ENCODE data around the gene NAV2.

The NAV2 gene

DNA sequence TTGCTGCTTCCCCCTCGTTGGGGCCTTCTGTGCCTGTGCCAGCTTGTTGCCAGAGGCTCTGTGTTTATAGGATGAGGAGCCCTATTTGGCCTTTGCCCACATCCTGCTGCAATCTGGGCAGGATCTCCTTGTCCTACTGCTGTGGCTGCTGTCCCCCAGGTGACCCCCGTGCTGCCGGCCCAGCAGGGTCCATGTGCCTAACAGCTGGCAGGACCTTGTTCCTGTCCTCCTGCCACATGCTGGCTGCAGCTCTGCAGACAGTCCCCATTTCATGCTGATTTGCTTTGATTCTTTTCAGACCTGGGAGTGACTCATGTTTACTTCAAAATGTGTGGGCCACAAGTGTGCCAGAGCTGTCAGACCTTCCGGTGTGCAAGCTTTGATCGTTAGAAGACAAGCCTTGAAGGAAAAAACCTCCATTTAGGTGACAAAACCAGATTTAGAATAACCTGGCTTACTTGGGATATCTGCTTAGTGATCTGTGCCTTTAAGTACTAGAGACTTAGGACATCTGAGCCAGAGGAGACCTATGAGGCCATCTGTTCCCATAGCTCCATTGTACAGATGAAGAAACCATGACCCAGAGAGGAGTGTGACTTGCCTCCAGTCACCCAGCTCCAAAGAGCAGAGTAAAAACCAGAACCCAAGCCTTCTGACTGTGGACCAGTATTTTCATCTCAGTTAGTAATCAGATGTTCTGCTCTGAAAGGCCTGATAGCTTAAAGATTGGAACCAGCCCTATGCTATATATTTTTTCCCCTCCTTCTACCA lies 11.1 kb downstream of the NAV2 start:
- Histone ChIP-seq H3K79me2 (ENCODE audit: insufficient read depth, low read length) (no peaks in the 10 kb centered on the region), H4K20me1 (ENCODE audit: insufficient read depth, low read length) (no peaks in the 10 kb centered on the region; the same call in 1 of the 2 replicates), H3K36me3 (ENCODE audit: insufficient read depth, low read length) (no peaks in the 10 kb centered on the region), H3K4me2 (ENCODE audit: insufficient read depth, low read length) (no peak overlapping the region), H3K27ac (ENCODE audit: low read length) (no peak overlapping the region), H2AFZ (ENCODE audit: low read depth, low read length) (no peak overlapping the region), H3K4me3 (ENCODE audit: low read depth in 1 of 2, low read length in 2 of 2) (no peak overlapping the region), H3K9me3 (ENCODE audit: insufficient read depth, low read length, severe bottlenecking) (no peaks in the 10 kb centered on the region), H3K27me3 (ENCODE audit: insufficient read depth, low read length, poor library complexity) (peaks cover 3% of the 10 kb centered on the region), H3K9ac (ENCODE audit: low read depth, low read length) (no peak overlapping the region), H3K4me1 (ENCODE audit: insufficient read depth, low read length) (no peaks in the 10 kb centered on the region)
- TF ChIP-seq, protein P1, sequence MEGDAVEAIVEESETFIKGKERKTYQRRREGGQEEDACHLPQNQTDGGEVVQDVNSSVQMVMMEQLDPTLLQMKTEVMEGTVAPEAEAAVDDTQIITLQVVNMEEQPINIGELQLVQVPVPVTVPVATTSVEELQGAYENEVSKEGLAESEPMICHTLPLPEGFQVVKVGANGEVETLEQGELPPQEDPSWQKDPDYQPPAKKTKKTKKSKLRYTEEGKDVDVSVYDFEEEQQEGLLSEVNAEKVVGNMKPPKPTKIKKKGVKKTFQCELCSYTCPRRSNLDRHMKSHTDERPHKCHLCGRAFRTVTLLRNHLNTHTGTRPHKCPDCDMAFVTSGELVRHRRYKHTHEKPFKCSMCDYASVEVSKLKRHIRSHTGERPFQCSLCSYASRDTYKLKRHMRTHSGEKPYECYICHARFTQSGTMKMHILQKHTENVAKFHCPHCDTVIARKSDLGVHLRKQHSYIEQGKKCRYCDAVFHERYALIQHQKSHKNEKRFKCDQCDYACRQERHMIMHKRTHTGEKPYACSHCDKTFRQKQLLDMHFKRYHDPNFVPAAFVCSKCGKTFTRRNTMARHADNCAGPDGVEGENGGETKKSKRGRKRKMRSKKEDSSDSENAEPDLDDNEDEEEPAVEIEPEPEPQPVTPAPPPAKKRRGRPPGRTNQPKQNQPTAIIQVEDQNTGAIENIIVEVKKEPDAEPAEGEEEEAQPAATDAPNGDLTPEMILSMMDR (IDR thresholded peaks at IDR 0.05; ENCODE audit: borderline replicate concordance, extremely low read depth, low read length, poor library complexity, severe bottlenecking), result no peak
- no peak for TF ChIP-seq EZH2 (IDR thresholded peaks at IDR 0.05; ENCODE audit: borderline replicate concordance, low read depth, low read length, severe bottlenecking)
- DNase-seq, result no peak
- ATAC-seq (ENCODE audit: insufficient read depth, low read depth), result no peak

DNA sequence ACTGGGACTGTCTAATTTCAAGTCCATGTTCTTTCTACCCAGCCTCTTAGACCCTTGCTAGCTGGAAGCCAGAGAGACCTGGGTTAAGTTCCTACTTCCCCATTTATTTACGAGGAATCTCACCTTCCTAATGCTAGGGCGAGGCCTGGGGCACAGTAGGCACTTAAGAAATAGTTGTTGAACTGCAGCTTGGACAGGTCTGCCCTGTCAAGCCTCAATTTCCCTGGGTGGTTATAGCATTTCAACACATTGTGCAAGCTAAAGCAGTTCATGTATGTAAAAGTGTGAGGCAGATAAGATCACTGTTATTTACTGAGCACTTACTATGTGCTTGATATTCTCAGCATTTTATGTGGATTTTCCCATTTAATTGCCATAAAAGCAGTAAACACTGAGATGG lies 12.1 kb downstream of the NAV2 start:
- Histone ChIP-seq H3K27me3 (ENCODE audit: insufficient read depth, low read length, poor library complexity) (peaks cover 3% of the 10 kb centered on the region), H3K27ac (ENCODE audit: low read length) (no peak overlapping the region), H3K4me3 (ENCODE audit: low read depth in 1 of 2, low read length in 2 of 2) (no peak overlapping the region), H3K36me3 (ENCODE audit: insufficient read depth, low read length) (no peaks in the 10 kb centered on the region), H3K9ac (ENCODE audit: low read depth, low read length) (no peak overlapping the region), H2AFZ (ENCODE audit: low read depth, low read length) (no peak overlapping the region), H4K20me1 (ENCODE audit: insufficient read depth, low read length) (no peaks in the 10 kb centered on the region; the same call in 1 of the 2 replicates), H3K4me2 (ENCODE audit: insufficient read depth, low read length) (no peak overlapping the region), H3K9me3 (ENCODE audit: insufficient read depth, low read length, severe bottlenecking) (no peaks in the 10 kb centered on the region), H3K4me1 (ENCODE audit: insufficient read depth, low read length) (no peaks in the 10 kb centered on the region), H3K79me2 (ENCODE audit: insufficient read depth, low read length) (no peaks in the 10 kb centered on the region)
- TF ChIP-seq, protein P1 (IDR thresholded peaks at IDR 0.05; ENCODE audit: borderline replicate concordance, extremely low read depth, low read length, poor library complexity, severe bottlenecking), result no peak
- no peak for TF ChIP-seq EZH2 (IDR thresholded peaks at IDR 0.05; ENCODE audit: borderline replicate concordance, low read depth, low read length, severe bottlenecking)
- DNase-seq (no peak), ATAC-seq (ENCODE audit: insufficient read depth, low read depth) (no peak)

DNA sequence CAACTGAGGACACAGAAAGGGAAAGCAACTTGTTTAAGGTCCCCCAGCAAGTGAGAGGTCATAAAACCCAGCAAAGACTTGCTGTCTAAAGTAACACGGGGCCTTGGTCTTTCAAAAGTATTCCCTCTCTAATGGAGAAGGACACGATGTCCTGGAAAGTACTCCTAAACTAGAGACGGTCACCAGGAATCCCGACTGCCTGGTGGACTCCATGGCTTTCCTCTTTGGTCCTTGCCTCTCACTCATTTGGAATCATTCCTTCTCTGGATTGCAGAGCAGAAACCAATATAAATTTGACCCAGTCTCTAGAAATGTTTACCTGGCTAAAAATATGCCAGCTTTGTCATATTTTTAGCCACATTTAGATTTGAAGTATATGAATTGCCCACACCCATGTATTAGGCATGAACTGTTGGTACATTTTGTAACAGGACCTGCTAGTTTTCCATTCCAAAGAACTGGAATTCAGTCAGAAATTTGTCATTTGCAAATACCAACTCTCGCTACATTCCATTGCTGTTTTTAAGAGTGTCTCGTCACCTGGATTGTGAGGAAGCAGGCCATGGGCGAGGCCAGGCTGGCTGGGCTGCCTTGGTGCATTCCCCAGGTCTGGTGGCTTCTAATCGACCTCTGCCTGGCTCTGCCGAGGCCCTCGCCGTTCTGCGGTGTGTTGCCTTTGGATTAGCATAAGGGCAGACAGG lies 12.9 kb downstream of the NAV2 start:
- Histone ChIP-seq H3K4me2 (ENCODE audit: insufficient read depth, low read length) (no peak overlapping the region), H3K4me1 (ENCODE audit: insufficient read depth, low read length) (no peaks in the 10 kb centered on the region), H3K36me3 (ENCODE audit: insufficient read depth, low read length) (no peaks in the 10 kb centered on the region), H3K27me3 (ENCODE audit: insufficient read depth, low read length, poor library complexity) (peaks cover 3% of the 10 kb centered on the region), H3K79me2 (ENCODE audit: insufficient read depth, low read length) (no peaks in the 10 kb centered on the region), H4K20me1 (ENCODE audit: insufficient read depth, low read length) (no peaks in the 10 kb centered on the region; the same call in 1 of the 2 replicates), H3K9ac (ENCODE audit: low read depth, low read length) (no peak overlapping the region), H3K4me3 (ENCODE audit: low read depth in 1 of 2, low read length in 2 of 2) (no peak overlapping the region), H2AFZ (ENCODE audit: low read depth, low read length) (no peak overlapping the region), H3K9me3 (ENCODE audit: insufficient read depth, low read length, severe bottlenecking) (no peaks in the 10 kb centered on the region), H3K27ac (ENCODE audit: low read length) (no peak overlapping the region)
- no peak for ATAC-seq (ENCODE audit: insufficient read depth, low read depth)
- DNase-seq, result no peak
- TF ChIP-seq, protein P1 (IDR thresholded peaks at IDR 0.05; ENCODE audit: borderline replicate concordance, extremely low read depth, low read length, poor library complexity, severe bottlenecking), result no peak
- TF ChIP-seq EZH2 (IDR thresholded peaks at IDR 0.05; ENCODE audit: borderline replicate concordance, low read depth, low read length, severe bottlenecking), result no peak

Data from DND-41 (cell line).